GM19240 (cell line): ENCODE results near the gene SMAD3.

Experiments
- DNase-seq: peaks from one replicate; pipeline ENCODE4 v3.0.0; 2011; ENCODE audit warnings: low spot score; ENCODE audit not compliant: insufficient read length

The SMAD3 gene

GRCh38 chr15:67179411-67179995, 114.1 kb downstream of the SMAD3 start:
- no peak for DNase-seq

- DNase-seq: no peak
These were observed 114.6 kb downstream of the SMAD3 start for GRCh38 chr15:67180035-67180434.

- DNase-seq: no peak
These were observed 115.3 kb downstream of the SMAD3 start for GRCh38 chr15:67180514-67181191.

GRCh38 chr15:67181221-67181639, 115.8 kb downstream of the SMAD3 start:
- no peak for DNase-seq

GRCh38 chr15:67183443-67184169, 118.2 kb downstream of the SMAD3 start:
- no peak for DNase-seq

- no peak for DNase-seq
These were observed 119.0 kb downstream of the SMAD3 start for GRCh38 chr15:67184208-67184925.

- DNase-seq: no peak
These were observed 119.6 kb downstream of the SMAD3 start for GRCh38 chr15:67185051-67185450.

GRCh38 chr15:67185621-67186225, 120.3 kb downstream of the SMAD3 start:
- DNase-seq: no peak

- DNase-seq: no peak
These were observed 120.8 kb downstream of the SMAD3 start for GRCh38 chr15:67186226-67186649.

- DNase-seq: no peak
These were observed 121.3 kb downstream of the SMAD3 start for GRCh38 chr15:67186688-67187087.

- DNase-seq: no peak
These were observed 122.0 kb downstream of the SMAD3 start for GRCh38 chr15:67187351-67187854.

GRCh38 chr15:67188551-67189218, 123.3 kb downstream of the SMAD3 start:
- no peak for DNase-seq

- DNase-seq: no peak
These were observed 124.1 kb downstream of the SMAD3 start for GRCh38 chr15:67189326-67190051.

GRCh38 chr15:67190326-67190725, 124.9 kb downstream of the SMAD3 start:
- DNase-seq: no peak

GRCh38 chr15:67190813-67191212, 125.4 kb downstream of the SMAD3 start:
- DNase-seq: no peak

- no peak for DNase-seq
These were observed 126.9 kb downstream of the SMAD3 start for GRCh38 chr15:67192185-67192820.

- DNase-seq: no peak
These were observed 128.0 kb downstream of the SMAD3 start for GRCh38 chr15:67193223-67193990.

- DNase-seq: no peak
These were observed 129.0 kb downstream of the SMAD3 start for GRCh38 chr15:67194171-67195114.
